Measurements from ENCODE around the gene PPP4R3A. TPM values are rescaled to one million over a fixed set of nuclear protein-coding genes. Genes with fewer than 3 reads are reported as not detected.
"Not testable (repeated sequence)": the region's sequence is repeated elsewhere in the genome, so short reads cannot be mapped to it uniquely, and the experiment has no call there.

PPP4R3A gene
- polyA plus RNA-seq, 2 donors = 36.8 to 57.8 TPM

- Histone ChIP-seq H3K27me3 (ENCODE audit: control insufficient read depth in 1 of 2, insufficient read depth in 2 of 2, low read length in 2 of 2) (no peaks in the 10 kb centered on the region), H3K27ac (ENCODE audit: low read depth in 2 of 2, low read length in 1 of 2) (no peak overlapping the region), H3K36me3 (ENCODE audit: control insufficient read depth in 2 of 2, insufficient read depth in 2 of 2, low read length in 1 of 2) (peaks cover 2 to 6% of the 10 kb centered on the region in 2 donors), H3K9me3 (ENCODE audit: control insufficient read depth in 2 of 2, insufficient read depth in 1 of 2, low read depth in 1 of 2, low read length in 1 of 2) (no peaks in the 10 kb centered on the region), H3K4me3 (ENCODE audit: low read depth in 1 of 2, low read length in 2 of 2) (peak overlapping the region in 1 of 2 donors; percentile 95), H3K4me1 (ENCODE audit: control insufficient read depth in 2 of 2, insufficient read depth in 2 of 2, low read length in 1 of 2) (peaks cover 2 to 5% of the 10 kb centered on the region in 2 donors)
- 3 to 7% methylated on average over 2 of the region's 2 CpGs for WGBS, 2 donors
Measured at GRCh38 chr14:91508105-91508504, 2.0 kb downstream of the PPP4R3A start.

- H3K4me3 ChIP-seq (ENCODE audit: low read depth in 1 of 2, low read length in 2 of 2) = no peak overlapping the region
- no peaks in the 10 kb centered on the region for H3K27me3 ChIP-seq (ENCODE audit: control insufficient read depth in 1 of 2, insufficient read depth in 2 of 2, low read length in 2 of 2)
- peaks cover 2 to 6% of the 10 kb centered on the region in 2 donors for H3K36me3 ChIP-seq (ENCODE audit: control insufficient read depth in 2 of 2, insufficient read depth in 2 of 2, low read length in 1 of 2)
- peaks cover 2 to 10% of the 10 kb centered on the region in 2 donors for H3K4me1 ChIP-seq (ENCODE audit: control insufficient read depth in 2 of 2, insufficient read depth in 2 of 2, low read length in 1 of 2)
- 93 to 94% methylated on average over 4 of the region's 4 CpGs for WGBS, 2 donors
- no peak overlapping the region for H3K27ac ChIP-seq (ENCODE audit: low read depth in 2 of 2, low read length in 1 of 2)
- H3K9me3 ChIP-seq (ENCODE audit: control insufficient read depth in 2 of 2, insufficient read depth in 1 of 2, low read depth in 1 of 2, low read length in 1 of 2) = no peaks in the 10 kb centered on the region
Measured at GRCh38 chr14:91506226-91506625, 3.9 kb downstream of the PPP4R3A start.

- H3K9me3 ChIP-seq (ENCODE audit: control insufficient read depth in 2 of 2, insufficient read depth in 1 of 2, low read depth in 1 of 2, low read length in 1 of 2) = no peaks in the 10 kb centered on the region
- no peaks in the 10 kb centered on the region for H3K27me3 ChIP-seq (ENCODE audit: control insufficient read depth in 1 of 2, insufficient read depth in 2 of 2, low read length in 2 of 2)
- no peak overlapping the region for H3K27ac ChIP-seq (ENCODE audit: low read depth in 2 of 2, low read length in 1 of 2)
- peaks cover 2 to 10% of the 10 kb centered on the region in 2 donors for H3K4me1 ChIP-seq (ENCODE audit: control insufficient read depth in 2 of 2, insufficient read depth in 2 of 2, low read length in 1 of 2)
- WGBS, 2 donors = 84 to 89% methylated on average over 4 of the region's 4 CpGs
- peaks cover 2 to 4% of the 10 kb centered on the region in 2 donors for H3K36me3 ChIP-seq (ENCODE audit: control insufficient read depth in 2 of 2, insufficient read depth in 2 of 2, low read length in 1 of 2)
- H3K4me3 ChIP-seq (ENCODE audit: low read depth in 1 of 2, low read length in 2 of 2) = no peak overlapping the region
Measured at GRCh38 chr14:91503000-91503504, 7.1 kb downstream of the PPP4R3A start.

- H3K4me1 ChIP-seq (ENCODE audit: control insufficient read depth in 2 of 2, insufficient read depth in 2 of 2, low read length in 1 of 2) = peaks cover 2 to 10% of the 10 kb centered on the region in 2 donors
Measured at GRCh38 chr14:91501951-91502930, 7.9 kb downstream of the PPP4R3A start.

GRCh38 chr14:91501348-91501747, 8.8 kb downstream of the PPP4R3A start:
- H3K27ac ChIP-seq (ENCODE audit: low read depth in 2 of 2, low read length in 1 of 2) = no peak overlapping the region
- no peak overlapping the region for H3K4me3 ChIP-seq (ENCODE audit: low read depth in 1 of 2, low read length in 2 of 2)
- peaks cover under 1 to 2% of the 10 kb centered on the region in 2 donors for H3K36me3 ChIP-seq (ENCODE audit: control insufficient read depth in 2 of 2, insufficient read depth in 2 of 2, low read length in 1 of 2)
- H3K4me1 ChIP-seq (ENCODE audit: control insufficient read depth in 2 of 2, insufficient read depth in 2 of 2, low read length in 1 of 2) = peaks cover 2 to 7% of the 10 kb centered on the region in 2 donors
- H3K9me3 ChIP-seq (ENCODE audit: control insufficient read depth in 2 of 2, insufficient read depth in 1 of 2, low read depth in 1 of 2, low read length in 1 of 2) = no peaks in the 10 kb centered on the region
- WGBS, 2 donors = 99% methylated on average over 3 of the region's 3 CpGs
- H3K27me3 ChIP-seq (ENCODE audit: control insufficient read depth in 1 of 2, insufficient read depth in 2 of 2, low read length in 2 of 2) = no peaks in the 10 kb centered on the region

More at GRCh38 chr14:91501951-91502930, 7.9 kb downstream of the PPP4R3A start:
- H3K36me3 ChIP-seq (ENCODE audit: control insufficient read depth in 2 of 2, insufficient read depth in 2 of 2, low read length in 1 of 2) = peaks cover 2 to 4% of the 10 kb centered on the region in 2 donors
- H3K4me3 ChIP-seq (ENCODE audit: low read depth in 1 of 2, low read length in 2 of 2) = no peak overlapping the region
- H3K27ac ChIP-seq (ENCODE audit: low read depth in 2 of 2, low read length in 1 of 2) = no peak overlapping the region
- H3K27me3 ChIP-seq (ENCODE audit: control insufficient read depth in 1 of 2, insufficient read depth in 2 of 2, low read length in 2 of 2) = no peaks in the 10 kb centered on the region
- no peaks in the 10 kb centered on the region for H3K9me3 ChIP-seq (ENCODE audit: control insufficient read depth in 2 of 2, insufficient read depth in 1 of 2, low read depth in 1 of 2, low read length in 1 of 2)
- 86 to 89% methylated on average over 11 of the region's 11 CpGs for WGBS, 2 donors

GRCh38 chr14:91496790-91497189, 13.3 kb downstream of the PPP4R3A start:
- Histone ChIP-seq H3K27ac (ENCODE audit: low read depth in 2 of 2, low read length in 1 of 2) (no peak overlapping the region), H3K4me3 (ENCODE audit: low read depth in 1 of 2, low read length in 2 of 2) (no peak overlapping the region), H3K4me1 (ENCODE audit: control insufficient read depth in 2 of 2, insufficient read depth in 2 of 2, low read length in 1 of 2) (peaks cover 2 to 3% of the 10 kb centered on the region in 2 donors), H3K9me3 (ENCODE audit: control insufficient read depth in 2 of 2, insufficient read depth in 1 of 2, low read depth in 1 of 2, low read length in 1 of 2) (no peaks in the 10 kb centered on the region), H3K27me3 (ENCODE audit: control insufficient read depth in 1 of 2, insufficient read depth in 2 of 2, low read length in 2 of 2) (no peaks in the 10 kb centered on the region), H3K36me3 (ENCODE audit: control insufficient read depth in 2 of 2, insufficient read depth in 2 of 2, low read length in 1 of 2) (no peaks in the 10 kb centered on the region)
- 94 to 95% methylated on average over 1 of the region's 1 CpG for WGBS, 2 donors

- H3K27ac ChIP-seq (ENCODE audit: low read depth in 2 of 2, low read length in 1 of 2); H3K27me3 ChIP-seq (ENCODE audit: control insufficient read depth in 1 of 2, insufficient read depth in 2 of 2, low read length in 2 of 2); H3K9me3 ChIP-seq (ENCODE audit: control insufficient read depth in 2 of 2, insufficient read depth in 1 of 2, low read depth in 1 of 2, low read length in 1 of 2); H3K4me3 ChIP-seq (ENCODE audit: low read depth in 1 of 2, low read length in 2 of 2); H3K36me3 ChIP-seq (ENCODE audit: control insufficient read depth in 2 of 2, insufficient read depth in 2 of 2, low read length in 1 of 2); H3K4me1 ChIP-seq (ENCODE audit: control insufficient read depth in 2 of 2, insufficient read depth in 2 of 2, low read length in 1 of 2): not testable (repeated sequence)
- WGBS, 2 donors = 58 to 62% methylated on average over 8 of the region's 8 CpGs
Measured at GRCh38 chr14:91494392-91495065, 15.6 kb downstream of the PPP4R3A start.

GRCh38 chr14:91493169-91493568, 16.9 kb downstream of the PPP4R3A start:
- H3K27ac ChIP-seq (ENCODE audit: low read depth in 2 of 2, low read length in 1 of 2) = no peak overlapping the region
- H3K4me1 ChIP-seq (ENCODE audit: control insufficient read depth in 2 of 2, insufficient read depth in 2 of 2, low read length in 1 of 2) = peaks cover 0 to 2% of the 10 kb centered on the region in 2 donors
- H3K4me3 ChIP-seq (ENCODE audit: low read depth in 1 of 2, low read length in 2 of 2) = no peak overlapping the region
- H3K36me3 ChIP-seq (ENCODE audit: control insufficient read depth in 2 of 2, insufficient read depth in 2 of 2, low read length in 1 of 2) = no peaks in the 10 kb centered on the region
- H3K27me3 ChIP-seq (ENCODE audit: control insufficient read depth in 1 of 2, insufficient read depth in 2 of 2, low read length in 2 of 2) = no peaks in the 10 kb centered on the region
- 74 to 80% methylated on average over 3 of the region's 3 CpGs for WGBS, 2 donors
- no peaks in the 10 kb centered on the region for H3K9me3 ChIP-seq (ENCODE audit: control insufficient read depth in 2 of 2, insufficient read depth in 1 of 2, low read depth in 1 of 2, low read length in 1 of 2)

- H3K4me3 ChIP-seq (ENCODE audit: low read depth in 1 of 2, low read length in 2 of 2) = no peak overlapping the region
- no peaks in the 10 kb centered on the region for H3K9me3 ChIP-seq (ENCODE audit: control insufficient read depth in 2 of 2, insufficient read depth in 1 of 2, low read depth in 1 of 2, low read length in 1 of 2)
- peaks cover 0 to 2% of the 10 kb centered on the region in 2 donors for H3K4me1 ChIP-seq (ENCODE audit: control insufficient read depth in 2 of 2, insufficient read depth in 2 of 2, low read length in 1 of 2)
- peaks cover 5 to 9% of the 10 kb centered on the region in 2 donors for H3K36me3 ChIP-seq (ENCODE audit: control insufficient read depth in 2 of 2, insufficient read depth in 2 of 2, low read length in 1 of 2)
- no peaks in the 10 kb centered on the region for H3K27me3 ChIP-seq (ENCODE audit: control insufficient read depth in 1 of 2, insufficient read depth in 2 of 2, low read length in 2 of 2)
- no peak overlapping the region for H3K27ac ChIP-seq (ENCODE audit: low read depth in 2 of 2, low read length in 1 of 2)
- 48 to 58% methylated on average over 2 of the region's 2 CpGs for WGBS, 2 donors
Measured at GRCh38 chr14:91484744-91485143, 25.4 kb downstream of the PPP4R3A start.

All from esophagus (tissue), 2 donors.